GM12878 (cell line): ENCODE data around the gene PRKRA. TPM values are rescaled to one million over a fixed set of nuclear protein-coding genes. Genes with fewer than 3 reads are reported as not detected.

ENCODE experiments used
- ATAC-seq: fragments of 200-7000 bp; cut with Tn5 transposase; 3 replicates; pipeline ENCODE4 v1.9.1; 2020; ENCODE audit warnings: mild to moderate bottlenecking, moderate library complexity
- Bru-seq: library from RNA; stranded (reverse); fragments of 400-500 nt; gene quantifications from one replicate; lab custom pipeline; 2021; lab: Mats Ljungman, UMichigan
- BruChase-seq, 2 experiments: library from RNA; stranded (reverse); fragments of 400-500 nt; gene quantifications; one replicate each; lab custom pipeline; 2021; lab: Mats Ljungman, UMichigan
- BruUV-seq: library from RNA; stranded (reverse); fragments of 400-500 nt; replicated peaks from 2 replicates; lab custom pipeline; 2021; lab: Mats Ljungman, UMichigan
- CTCF ChIA-PET: fragments of 300-600 bp; sonication (Branson Sonifier 250); formaldehyde crosslinking; extraction: SDS; loops from one replicate; lab custom pipeline; 2021; ENCODE audit warnings: inconsistent platforms; lab: Yijun Ruan, JAX
- POLR2A ChIA-PET: fragments of 350-600 bp; formaldehyde crosslinking; extraction: SDS; loops from one replicate; lab custom pipeline; 2021; ENCODE audit warnings: inconsistent platforms; lab: Charles Lee
- RAD21 ChIA-PET: fragments of 300-600 bp; sonication (Branson Sonifier 250); formaldehyde crosslinking; loops from one replicate; lab custom pipeline; 2023; ENCODE audit warnings: antibody characterized with exemption; ENCODE audit not compliant: unreplicated experiment; lab: Charles Lee
- SMC1A ChIA-PET: fragments of 300-600 bp; sonication (Branson Sonifier 250); formaldehyde crosslinking; loops from one replicate; lab custom pipeline; 2023; ENCODE audit not compliant: unreplicated experiment, uncharacterized antibody; lab: Charles Lee
- DNase-seq: peaks from one replicate; pipeline ENCODE4 v3.0.0-alpha.2; 2011; ENCODE audit warnings: low read depth, low spot score
- FAIRE-seq: peaks from 3 replicates; lab custom pipeline; 2011; peaks lifted over from hg19 to GRCh38; lab: Jason Lieb, UNC
- H2AFZ ChIP-seq: 2 replicates; pipeline ENCODE4 v1.6.0; 2011; ENCODE audit warnings: low read depth, low read length, control low read depth; ENCODE audit not compliant: control insufficient read depth
- H3K27ac ChIP-seq: 2 replicates; pipeline ENCODE4 v1.5.1; 2011; ENCODE audit warnings: control low read depth; ENCODE audit not compliant: control insufficient read depth, insufficient read depth
- H3K27me3 ChIP-seq, 2 experiments: replicated peaks in 1 of 2; 2 replicates each; pipeline versions ENCODE4 v1.6.0 to v1.6.1; 2011; ENCODE audit warnings: low read length in 1 of 2; ENCODE audit not compliant: control insufficient read depth in 2 of 2, insufficient read depth in 2 of 2
- H3K36me3 ChIP-seq, 2 experiments: 2 replicates each; pipeline ENCODE4 v1.5.1; 2011; ENCODE audit warnings: low read length in 1 of 2; ENCODE audit not compliant: control insufficient read depth in 2 of 2, insufficient read depth in 2 of 2
- H3K4me1 ChIP-seq: 2 replicates; pipeline ENCODE4 v1.6.1; 2011; ENCODE audit warnings: mild to moderate bottlenecking, low read length, moderate library complexity, mixed read lengths; ENCODE audit not compliant: control insufficient read depth, insufficient read depth
- H3K4me2 ChIP-seq: 2 replicates; pipeline ENCODE4 v1.6.0; 2011; ENCODE audit warnings: control low read depth; ENCODE audit not compliant: control insufficient read depth, insufficient read depth
- H3K4me3 ChIP-seq: fragments of 200-600 bp; sonication (generic); 2 replicates; pipeline ENCODE4 v1.5.1; 2016
- H3K79me2 ChIP-seq: 2 replicates; pipeline ENCODE4 v1.6.0; 2011; ENCODE audit warnings: low read length; ENCODE audit not compliant: control insufficient read depth, insufficient read depth
- H3K9ac ChIP-seq: 2 replicates; pipeline ENCODE4 v1.8.0; 2011; ENCODE audit warnings: low read length, control low read depth, mixed read lengths; ENCODE audit not compliant: control insufficient read depth, insufficient read depth
- H3K9me3 ChIP-seq: replicated peaks from 3 replicates; pipeline ENCODE4 v1.5.1; 2011; ENCODE audit warnings: mild to moderate bottlenecking, low read length; ENCODE audit not compliant: control insufficient read depth, insufficient read depth
- H4K20me1 ChIP-seq: 2 replicates; pipeline ENCODE4 v1.6.0; 2011; ENCODE audit not compliant: control insufficient read depth, insufficient read depth
- RAD51 ChIP-seq: fragments of 450-650 bp; IDR thresholded peaks from 2 replicates; pipeline ENCODE4 v1.6.1; 2016; ENCODE audit warnings: moderate library complexity, mild to moderate bottlenecking, inconsistent platforms
- WGBS: methylation state at CpG from one replicate; pipeline ENCODE4 v1.1.6; 2016; ENCODE audit warnings: low lambda C conversion rate; ENCODE audit not compliant: insufficient replicate concordance, insufficient coverage; ENCODE audit errors: missing lambda C conversion rate; 5-methylcytosine and 5-hydroxymethylcytosine counted together
- in situ Hi-C: fragments of 300-500 bp; cut with MboI; formaldehyde crosslinking; loops from 9 replicates; pipeline ENCODE4 v1.14.3; 2018; ENCODE audit warnings: mixed read lengths
- intact Hi-C: fragments of 100-400 bp; cut with micrococcal nuclease; formaldehyde crosslinking; loops from one replicate; pipeline ENCODE4 v1.14.2; 2022; ENCODE audit not compliant: unreplicated experiment
- long read RNA-seq, 2 experiments: library from polyadenylated mRNA; unstranded; transcript quantifications; one replicate each; pipeline ENCODE4 v2.0.0, GENCODE V29; 2019 to 2020
- polyA minus RNA-seq, 3 experiments: library from RNA; depleted of rRNA, polyadenylated mRNA; stranded (reverse); fragments of >200 nt; gene quantifications; 2 replicates each; pipeline ENCODE4 v1.2.3, GENCODE V29; 2011
- polyA plus RNA-seq, 11 experiments: library from polyadenylated mRNA; depleted of rRNA in 4 of 11; unstranded in 6 of 11; stranded (reverse) in 5 of 11; fragments of >200 nt; fragmentation: Nextera tagmentation in 4 of 11; fragmentation: Illumina TruSeq in 1 of 11; extraction: Ambion mirVana in 4 of 11; extraction: Trizol in 1 of 11; gene quantifications; 1 replicate in 1 of 11; 2 replicates in 10 of 11; pipeline versions ENCODE4 v1.2.1 to v1.2.3, GENCODE V29; 2011 to 2016; ENCODE audit warnings: inconsistent platforms in 2 of 11, missing spikeins in 2 of 11, low read depth in 1 of 11
- total RNA-seq, 4 experiments: library from RNA; depleted of rRNA in 3 of 4; stranded (reverse); fragments of >200 nt in 3 of 4; fragmentation: Illumina TruSeq in 1 of 4; extraction: Trizol in 1 of 4; gene quantifications; 2 replicates each; pipeline versions ENCODE4 v1.2.1 to v1.2.3, GENCODE V29; 2013 to 2021
- TF ChIP-seq, protein P1 (sequence below): fragments of 150-350 bp; IDR thresholded peaks from 2 replicates; pipeline ENCODE4 v1.6.1; 2016; ENCODE audit warnings: low read depth, low read length
- TF ChIP-seq, protein P2 (sequence below): IDR thresholded peaks from 2 replicates; pipeline ENCODE4 v1.6.1; 2012; ENCODE audit warnings: low read length, inconsistent platforms
- TF ChIP-seq, protein P3 (sequence below): fragments of 450-650 bp; formaldehyde crosslinking; IDR thresholded peaks from 2 replicates; pipeline ENCODE4 v1.4.0; 2022; ENCODE audit warnings: mild to moderate bottlenecking, moderate library complexity

The PRKRA gene
- 99.5 and 101 TPM in 2 replicates for total RNA-seq (2013; cell fraction: nucleolus; rRNA removed)
- total RNA-seq (2014; rRNA removed) (70.1 and 74.5 TPM in 2 replicates), total RNA-seq (2014; rRNA removed; fragmentation: Illumina TruSeq; extraction: Trizol) (49.5 and 50.1 TPM in 2 replicates), total RNA-seq (2021) (46.8 and 49.1 TPM in 2 replicates), polyA plus RNA-seq (2011; rRNA removed) (65.7 and 80.6 TPM in 2 replicates), polyA plus RNA-seq (2014; fragmentation: Illumina TruSeq; extraction: Trizol) (48.2 and 68.4 TPM in 2 replicates), polyA plus RNA-seq (2014; fragmentation: Nextera tagmentation; extraction: Ambion mirVana) (10 to 100 TPM; 19.1 to 25.1 TPM), polyA plus RNA-seq (2014; rRNA removed) (53.8 and 59.3 TPM in 2 replicates), polyA plus RNA-seq (2016; fragmentation: Nextera tagmentation; extraction: Ambion mirVana) (10 to 100 TPM; 71.1 to 75.6 TPM), polyA minus RNA-seq (2011; rRNA and poly(A)+ RNA removed) (43.6 and 62.9 TPM in 2 replicates), Bru-seq, nascent RNA (percentile 93 among the genes with signal in this experiment), BruChase-seq, experiment 1, labeled RNA remaining after a 6-hour chase (percentile 92 among the genes with signal in this experiment), BruChase-seq, experiment 2, labeled RNA remaining after a 2-hour chase (percentile 92 among the genes with signal in this experiment)
- polyA plus RNA-seq (2011; ENCODE audit: low read depth): 27.2 TPM
- polyA plus RNA-seq (2011; cell fraction: cytosol; rRNA removed): 40.1 and 59.0 TPM in 2 replicates
- polyA plus RNA-seq (2011; cell fraction: nucleus; rRNA removed): 47.4 and 47.8 TPM in 2 replicates
- 45.5 and 50.4 TPM in 2 replicates for polyA plus RNA-seq (2012)
- polyA minus RNA-seq (2011; cell fraction: cytosol; rRNA and poly(A)+ RNA removed): 28.7 and 34.7 TPM in 2 replicates
- polyA minus RNA-seq (2011; cell fraction: nucleus; rRNA and poly(A)+ RNA removed): 68.9 and 87.0 TPM in 2 replicates
- long read RNA-seq, experiment 1, transcript PRKRA-201 (8 exons, 1,826 nt): major isoform, 60 of 74 reads
- long read RNA-seq, experiment 1, partial matches to known transcripts: 4 of 74 reads
- long read RNA-seq, experiment 1, other reads (novel, unspliced or antisense): 4 of 74 reads
- long read RNA-seq, experiment 2, transcript PRKRA-201 (8 exons, 1,826 nt): major isoform, 365 of 471 reads
- long read RNA-seq, experiment 2, transcript PRKRA-202 (9 exons, 1,616 nt): minor isoform, 8 of 471 reads
- long read RNA-seq, experiment 2, transcript PRKRA-203 (7 exons, 1,344 nt): minor isoform, 40 of 471 reads
- long read RNA-seq, experiment 2, partial matches to known transcripts: 9 of 471 reads
- long read RNA-seq, experiment 2, other reads (novel, unspliced or antisense): 46 of 471 reads

DNA sequence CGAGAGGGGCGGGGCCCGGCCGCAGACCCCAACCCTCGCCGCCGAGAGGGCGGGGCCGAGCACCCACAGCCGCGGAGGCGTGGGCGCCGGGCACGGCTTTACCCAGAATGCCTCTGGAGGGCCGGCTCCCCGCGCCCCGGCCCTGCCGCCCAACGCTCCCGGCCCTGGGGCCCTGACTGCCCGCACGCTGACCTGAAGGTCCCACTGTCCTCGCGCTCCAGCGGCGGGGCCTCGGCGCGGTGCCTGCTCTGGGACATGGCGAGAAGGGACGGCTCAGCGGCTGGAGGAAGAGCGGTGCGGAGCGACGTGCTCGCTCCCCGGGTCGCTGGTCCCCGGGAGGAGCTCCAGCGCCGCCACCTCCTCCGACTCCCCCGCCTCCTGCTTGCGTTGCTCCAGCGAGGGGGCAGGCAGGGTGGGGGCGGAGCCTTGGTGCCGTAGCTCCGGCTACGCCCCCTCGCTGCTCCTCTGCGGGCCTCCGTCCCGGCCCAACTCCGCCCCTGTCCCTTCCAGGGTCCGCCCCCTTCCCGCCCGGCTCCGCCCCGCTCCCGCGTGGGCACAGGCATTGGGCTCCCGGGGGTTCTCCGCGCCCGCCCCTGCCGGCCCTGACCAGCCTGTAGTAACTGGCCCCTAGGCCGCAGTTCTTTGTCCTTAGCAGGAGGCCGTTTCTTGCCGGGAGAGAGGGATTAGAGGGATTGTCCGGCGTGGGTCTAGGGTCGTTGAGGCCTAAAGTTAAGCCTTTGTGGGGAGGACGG lies at the start of gene PRKRA, which contains the start of gene PJVK:
Gene PRKRA, minus strand, starts transcription at position 402 of the 752 bp plus-strand sequence. Its CDS starts 145 bp downstream, at position 257.
Gene PJVK, plus strand, starts transcription at position 605 of the 752 bp plus-strand sequence. CDS start 2,032 bp downstream, outside the sequence.
- WGBS: under 1% methylated on average over 72 of the region's 76 CpGs
- Histone ChIP-seq H3K4me3 (peak within 1 kb of the TSS; percentile 94), H3K4me2 (peak within 1 kb of the TSS; percentile 97), H3K9me3 (no peaks in the 10 kb centered on the region), H4K20me1 (no peaks in the 10 kb centered on the region), H3K9ac (peak within 1 kb of the TSS; percentile 99), H3K27ac (peak within 1 kb of the TSS; percentile 94), H3K36me3 (peaks cover 0 to 14% of the 10 kb centered on the region in 2 experiments; a peak in 2 of 4 replicates), H3K79me2 (peaks cover 28% of the 10 kb centered on the region), H3K4me1 (peaks cover 9% of the 10 kb centered on the region), H2AFZ (peak within 1 kb of the TSS; percentile 95), H3K27me3 (no peaks in the 10 kb centered on the region)
- DNase-seq (peak; percentile 81), FAIRE-seq (peak; percentile 57), ATAC-seq (peak; percentile 91)
- RAD21 ChIA-PET: interaction anchor here (0.8 to 3.5 kb wide), 7 partner anchors 18 to 76 kb away, joined by 3 to 26 read pairs (median 6); no protein-coding TSS in a partner anchor
- BruUV-seq: no TSS peak
- in situ Hi-C loops: no loop called here
- CTCF ChIA-PET: interaction anchor here (0.7 to 5.5 kb wide), 8 partner anchors 10 to 571 kb away, joined by 3 to 41 read pairs (median 4); no protein-coding TSS in a partner anchor
- POLR2A ChIA-PET: interaction anchor here (0.9 to 3.2 kb wide), 9 partner anchors 8 to 77 kb away, joined by 3 to 21 read pairs (median 4); no protein-coding TSS in a partner anchor
- intact Hi-C loops: loop anchor here (1.0 kb wide), 2 partner anchors 27 to 37 kb away; partner anchors contain the start of gene FKBP7
- SMC1A ChIA-PET: interaction anchor here (0.9 to 4.7 kb wide), 7 partner anchors 13 to 77 kb away, joined by 3 to 24 read pairs (median 7); no protein-coding TSS in a partner anchor
- no peak for TF ChIP-seq RAD51
- TF ChIP-seq, protein P1, sequence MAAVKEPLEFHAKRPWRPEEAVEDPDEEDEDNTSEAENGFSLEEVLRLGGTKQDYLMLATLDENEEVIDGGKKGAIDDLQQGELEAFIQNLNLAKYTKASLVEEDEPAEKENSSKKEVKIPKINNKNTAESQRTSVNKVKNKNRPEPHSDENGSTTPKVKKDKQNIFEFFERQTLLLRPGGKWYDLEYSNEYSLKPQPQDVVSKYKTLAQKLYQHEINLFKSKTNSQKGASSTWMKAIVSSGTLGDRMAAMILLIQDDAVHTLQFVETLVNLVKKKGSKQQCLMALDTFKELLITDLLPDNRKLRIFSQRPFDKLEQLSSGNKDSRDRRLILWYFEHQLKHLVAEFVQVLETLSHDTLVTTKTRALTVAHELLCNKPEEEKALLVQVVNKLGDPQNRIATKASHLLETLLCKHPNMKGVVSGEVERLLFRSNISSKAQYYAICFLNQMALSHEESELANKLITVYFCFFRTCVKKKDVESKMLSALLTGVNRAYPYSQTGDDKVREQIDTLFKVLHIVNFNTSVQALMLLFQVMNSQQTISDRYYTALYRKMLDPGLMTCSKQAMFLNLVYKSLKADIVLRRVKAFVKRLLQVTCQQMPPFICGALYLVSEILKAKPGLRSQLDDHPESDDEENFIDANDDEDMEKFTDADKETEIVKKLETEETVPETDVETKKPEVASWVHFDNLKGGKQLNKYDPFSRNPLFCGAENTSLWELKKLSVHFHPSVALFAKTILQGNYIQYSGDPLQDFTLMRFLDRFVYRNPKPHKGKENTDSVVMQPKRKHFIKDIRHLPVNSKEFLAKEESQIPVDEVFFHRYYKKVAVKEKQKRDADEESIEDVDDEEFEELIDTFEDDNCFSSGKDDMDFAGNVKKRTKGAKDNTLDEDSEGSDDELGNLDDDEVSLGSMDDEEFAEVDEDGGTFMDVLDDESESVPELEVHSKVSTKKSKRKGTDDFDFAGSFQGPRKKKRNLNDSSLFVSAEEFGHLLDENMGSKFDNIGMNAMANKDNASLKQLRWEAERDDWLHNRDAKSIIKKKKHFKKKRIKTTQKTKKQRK: no peak
- TF ChIP-seq, protein P2, sequence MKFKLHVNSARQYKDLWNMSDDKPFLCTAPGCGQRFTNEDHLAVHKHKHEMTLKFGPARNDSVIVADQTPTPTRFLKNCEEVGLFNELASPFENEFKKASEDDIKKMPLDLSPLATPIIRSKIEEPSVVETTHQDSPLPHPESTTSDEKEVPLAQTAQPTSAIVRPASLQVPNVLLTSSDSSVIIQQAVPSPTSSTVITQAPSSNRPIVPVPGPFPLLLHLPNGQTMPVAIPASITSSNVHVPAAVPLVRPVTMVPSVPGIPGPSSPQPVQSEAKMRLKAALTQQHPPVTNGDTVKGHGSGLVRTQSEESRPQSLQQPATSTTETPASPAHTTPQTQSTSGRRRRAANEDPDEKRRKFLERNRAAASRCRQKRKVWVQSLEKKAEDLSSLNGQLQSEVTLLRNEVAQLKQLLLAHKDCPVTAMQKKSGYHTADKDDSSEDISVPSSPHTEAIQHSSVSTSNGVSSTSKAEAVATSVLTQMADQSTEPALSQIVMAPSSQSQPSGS: no peak
- TF ChIP-seq, protein P3, sequence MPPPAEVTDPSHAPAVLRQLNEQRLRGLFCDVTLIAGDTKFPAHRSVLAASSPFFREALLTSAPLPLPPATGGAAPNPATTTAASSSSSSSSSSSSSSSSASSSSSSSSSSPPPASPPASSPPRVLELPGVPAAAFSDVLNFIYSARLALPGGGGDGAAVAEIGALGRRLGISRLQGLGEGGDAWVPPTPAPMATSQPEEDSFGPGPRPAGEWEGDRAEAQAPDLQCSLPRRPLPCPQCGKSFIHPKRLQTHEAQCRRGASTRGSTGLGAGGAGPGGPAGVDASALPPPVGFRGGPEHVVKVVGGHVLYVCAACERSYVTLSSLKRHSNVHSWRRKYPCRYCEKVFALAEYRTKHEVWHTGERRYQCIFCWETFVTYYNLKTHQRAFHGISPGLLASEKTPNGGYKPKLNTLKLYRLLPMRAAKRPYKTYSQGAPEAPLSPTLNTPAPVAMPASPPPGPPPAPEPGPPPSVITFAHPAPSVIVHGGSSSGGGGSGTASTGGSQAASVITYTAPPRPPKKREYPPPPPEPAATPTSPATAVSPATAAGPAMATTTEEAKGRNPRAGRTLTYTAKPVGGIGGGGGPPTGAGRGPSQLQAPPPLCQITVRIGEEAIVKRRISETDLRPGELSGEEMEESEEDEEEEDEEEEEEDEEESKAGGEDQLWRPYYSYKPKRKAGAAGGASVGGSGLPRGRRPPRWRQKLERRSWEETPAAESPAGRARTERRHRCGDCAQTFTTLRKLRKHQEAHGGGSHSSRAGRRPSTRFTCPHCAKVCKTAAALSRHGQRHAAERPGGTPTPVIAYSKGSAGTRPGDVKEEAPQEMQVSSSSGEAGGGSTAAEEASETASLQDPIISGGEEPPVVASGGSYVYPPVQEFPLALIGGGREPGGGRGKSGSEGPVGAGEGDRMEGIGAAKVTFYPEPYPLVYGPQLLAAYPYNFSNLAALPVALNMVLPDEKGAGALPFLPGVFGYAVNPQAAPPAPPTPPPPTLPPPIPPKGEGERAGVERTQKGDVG (CRISPR knock-in tag): no peak
